H1 (cell line): ENCODE measurements around the gene MCTS1.

Experiments used
- ASH2L ChIP-seq: fragments of 200-600, 300-600 bp; sonication (generic); IDR thresholded peaks from one replicate; pipeline ENCODE4 v1.7.1; 2017; ENCODE audit warnings: low read length
- BACH1 ChIP-seq: IDR thresholded peaks from 2 replicates; pipeline ENCODE4 v1.6.1; 2012; ENCODE audit warnings: low read length, improper control_type of control experiment
- CTCF ChIP-seq, 3 experiments: IDR thresholded peaks; 1 replicate in 2 of 3; 2 replicates in 1 of 3; pipeline versions ENCODE4 v1.5.1 to v1.6.1; 2011; ENCODE audit warnings: low read length in 3 of 3, mild to moderate bottlenecking in 3 of 3, inconsistent platforms in 2 of 3, low read depth in 1 of 3, moderate library complexity in 1 of 3; ENCODE audit not compliant: insufficient read depth in 1 of 3; ENCODE audit errors: control extremely low read depth in 1 of 3
- POLR2A ChIP-seq, 2 experiments: IDR thresholded peaks; 1 replicate in 1 of 2; 2 replicates in 1 of 2; pipeline ENCODE4 v1.6.1; 2011; ENCODE audit warnings: low read depth in 2 of 2, low read length in 2 of 2, mild to moderate bottlenecking in 2 of 2; ENCODE audit errors: control extremely low read depth in 1 of 2
- USF2 ChIP-seq: IDR thresholded peaks from 2 replicates; pipeline ENCODE4 v1.6.1; 2011; ENCODE audit warnings: low read length, improper control_type of control experiment

- TF ChIP-seq BACH1 (no peak), CTCF (IDR thresholded peaks at IDR 0.05; ENCODE audit: control extremely low read depth in 1 of 3, insufficient read depth in 1 of 3, low read depth in 1 of 3, low read length in 3 of 3) (no peak), POLR2A (IDR thresholded peaks at IDR 0.05; ENCODE audit: control extremely low read depth in 1 of 2, low read depth in 2 of 2, low read length in 2 of 2) (no peak), ASH2L (no peak), USF2 (no peak)
Observed at GRCh38 chrX:120559804-120560203, 44.1 kb upstream of the MCTS1 start.
